A673 (cell line): ENCODE data around the gene PGC. TPM values are rescaled to one million over a fixed set of nuclear protein-coding genes. Genes with fewer than 3 reads are reported as not detected.

ENCODE experiments used
- BruUV-seq: library from RNA; stranded (reverse); fragments of 400-500 nt; replicated peaks from 2 replicates; lab custom pipeline; 2021; lab: Mats Ljungman, UMichigan
- CTCF ChIA-PET: fragments of 300-600 bp; sonication (Branson Sonifier 250); formaldehyde crosslinking; loops from one replicate; lab custom pipeline; 2022; ENCODE audit warnings: antibody characterized with exemption; lab: Charles Lee
- POLR2A ChIA-PET: fragments of 300-600 bp; sonication (Branson Sonifier 250); formaldehyde crosslinking; loops from one replicate; lab custom pipeline; 2022; ENCODE audit warnings: antibody characterized with exemption; ENCODE audit not compliant: low non-redundant PET; lab: Charles Lee
- DNase-seq: peaks from one replicate; pipeline ENCODE4 v3.0.0-alpha.2; 2015; ENCODE audit warnings: low spot score
- H3K27ac ChIP-seq: fragments of 200-600 bp; sonication (generic); 2 replicates; pipeline ENCODE4 v1.5.1; 2016; ENCODE audit warnings: mixed run types, low read depth, mild to moderate bottlenecking, mixed read lengths, antibody characterized with exemption, low read length; ENCODE audit not compliant: poor library complexity, severe bottlenecking
- H3K27me3 ChIP-seq: fragments of 200-600 bp; sonication (generic); replicated peaks from 2 replicates; pipeline ENCODE4 v1.6.1; 2017; ENCODE audit warnings: mixed run types, low read depth, mild to moderate bottlenecking, mixed read lengths, antibody characterized with exemption, low read length; ENCODE audit not compliant: insufficient read depth, poor library complexity
- H3K36me3 ChIP-seq: fragments of 200-600 bp; sonication (generic); 2 replicates; pipeline ENCODE4 v1.6.1; 2016; ENCODE audit warnings: mixed run types, mild to moderate bottlenecking, mixed read lengths, antibody characterized with exemption, low read length; ENCODE audit not compliant: insufficient read depth, poor library complexity, severe bottlenecking
- H3K4me1 ChIP-seq: fragments of 200-600 bp; sonication (generic); 2 replicates; pipeline ENCODE4 v1.6.1; 2017; ENCODE audit warnings: mixed run types, mild to moderate bottlenecking, mixed read lengths, antibody characterized with exemption, low read length; ENCODE audit not compliant: insufficient read depth, poor library complexity, severe bottlenecking
- H3K4me3 ChIP-seq: fragments of 200-600 bp; sonication (generic); 2 replicates; pipeline ENCODE4 v1.5.1; 2016; ENCODE audit warnings: low read depth, mixed run types, mild to moderate bottlenecking, mixed read lengths, low read length; ENCODE audit not compliant: poor library complexity, severe bottlenecking
- H3K9me3 ChIP-seq: fragments of 200-600 bp; sonication (generic); 2 replicates; pipeline ENCODE4 v1.6.1; 2016; ENCODE audit warnings: mixed run types, low read depth, mild to moderate bottlenecking, mixed read lengths, antibody characterized with exemption, low read length; ENCODE audit not compliant: poor library complexity, severe bottlenecking
- EZH2 ChIP-seq: fragments of 200-600 bp; sonication (generic); IDR thresholded peaks from 2 replicates; pipeline ENCODE4 v1.6.1; 2017; ENCODE audit warnings: borderline replicate concordance, low read depth, mild to moderate bottlenecking, mixed read lengths, antibody characterized with exemption, low read length; ENCODE audit not compliant: poor library complexity, severe bottlenecking
- intact Hi-C: fragments of 100-400 bp; cut with micrococcal nuclease; formaldehyde crosslinking; loops from one replicate; pipeline ENCODE4 v1.10.0; 2022; ENCODE audit not compliant: unreplicated experiment
- total RNA-seq: library from RNA; stranded (reverse); gene quantifications from 2 replicates; pipeline ENCODE4 v1.2.3, GENCODE V29; 2021
- TF ChIP-seq, protein P1 (sequence below): fragments of 300-800, 200-600 bp; sonication (generic); conservative IDR thresholded peaks from 2 replicates; pipeline ENCODE4 v1.5.1; 2017; ENCODE audit warnings: low read depth, mild to moderate bottlenecking, antibody characterized with exemption, low read length, moderate library complexity, mixed read lengths

Gene PGC
- total RNA-seq, 1 experiment from 2014 or later = not detected

GRCh38 chr6:41785254-41785653, 38.1 kb upstream of the PGC start:
- H3K27me3 ChIP-seq = no peaks in the 10 kb centered on the region
- peaks cover 14% of the 10 kb centered on the region for H3K36me3 ChIP-seq
- BruUV-seq = no TSS peak
- intact Hi-C loops = loop anchor here (5.0 kb wide), 2 partner anchors 152 to 1112 kb away; no protein-coding TSS in a partner anchor
- H3K9me3 ChIP-seq = no peaks in the 10 kb centered on the region
- ChIA-PET POLR2A (no interaction called here), CTCF (interaction anchor here (1.0 to 2.8 kb wide), 2 partner anchors 9 to 259 kb away, joined by 3 to 12 read pairs; no protein-coding TSS in a partner anchor)
- peaks cover 12% of the 10 kb centered on the region for H3K4me1 ChIP-seq
- H3K4me3 ChIP-seq = no peak overlapping the region
- TF ChIP-seq, protein P1, sequence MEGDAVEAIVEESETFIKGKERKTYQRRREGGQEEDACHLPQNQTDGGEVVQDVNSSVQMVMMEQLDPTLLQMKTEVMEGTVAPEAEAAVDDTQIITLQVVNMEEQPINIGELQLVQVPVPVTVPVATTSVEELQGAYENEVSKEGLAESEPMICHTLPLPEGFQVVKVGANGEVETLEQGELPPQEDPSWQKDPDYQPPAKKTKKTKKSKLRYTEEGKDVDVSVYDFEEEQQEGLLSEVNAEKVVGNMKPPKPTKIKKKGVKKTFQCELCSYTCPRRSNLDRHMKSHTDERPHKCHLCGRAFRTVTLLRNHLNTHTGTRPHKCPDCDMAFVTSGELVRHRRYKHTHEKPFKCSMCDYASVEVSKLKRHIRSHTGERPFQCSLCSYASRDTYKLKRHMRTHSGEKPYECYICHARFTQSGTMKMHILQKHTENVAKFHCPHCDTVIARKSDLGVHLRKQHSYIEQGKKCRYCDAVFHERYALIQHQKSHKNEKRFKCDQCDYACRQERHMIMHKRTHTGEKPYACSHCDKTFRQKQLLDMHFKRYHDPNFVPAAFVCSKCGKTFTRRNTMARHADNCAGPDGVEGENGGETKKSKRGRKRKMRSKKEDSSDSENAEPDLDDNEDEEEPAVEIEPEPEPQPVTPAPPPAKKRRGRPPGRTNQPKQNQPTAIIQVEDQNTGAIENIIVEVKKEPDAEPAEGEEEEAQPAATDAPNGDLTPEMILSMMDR = no peak
- no peak for TF ChIP-seq EZH2
- DNase-seq = no peak
- no peak overlapping the region for H3K27ac ChIP-seq

DNA sequence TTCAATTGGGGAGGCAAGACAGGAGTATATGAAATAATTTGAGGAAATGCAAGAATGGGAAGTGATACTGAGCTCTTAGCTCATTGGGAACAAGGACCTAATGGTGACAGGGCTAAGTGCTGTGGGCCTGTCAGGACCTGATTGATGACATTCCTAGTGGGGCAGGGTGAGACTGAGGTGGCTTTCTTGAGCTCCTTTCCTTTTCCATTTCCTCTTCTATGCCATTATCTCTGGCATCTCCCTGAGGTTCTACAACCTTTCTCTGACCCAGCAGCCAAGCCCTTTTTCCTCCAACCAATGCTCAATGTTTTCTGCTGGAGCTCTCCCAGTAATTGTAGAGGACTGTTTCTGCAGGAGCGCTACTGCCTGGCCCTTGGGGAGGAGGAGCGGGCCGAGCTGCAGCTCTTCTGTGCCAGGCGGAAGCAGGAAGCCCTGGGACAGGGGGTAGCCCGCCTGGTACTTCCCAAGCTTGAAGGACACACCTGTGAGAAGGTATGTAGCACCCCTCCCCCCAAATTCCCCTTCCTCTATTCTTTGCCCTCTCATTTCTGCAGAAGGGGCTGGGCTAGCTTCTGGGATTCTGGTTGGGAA, 37.5 kb upstream of the PGC start:
- peaks cover 12% of the 10 kb centered on the region for H3K4me1 ChIP-seq
- H3K36me3 ChIP-seq = peaks cover 9% of the 10 kb centered on the region
- H3K9me3 ChIP-seq = no peaks in the 10 kb centered on the region
- H3K27ac ChIP-seq = no peak overlapping the region
- CTCF ChIA-PET = no interaction called here
- TF ChIP-seq, protein P1 = no peak
- no peak for TF ChIP-seq EZH2
- DNase-seq = no peak
- intact Hi-C loops = loop anchor here (5.0 kb wide), 2 partner anchors 153 to 1113 kb away; no protein-coding TSS in a partner anchor
- H3K4me3 ChIP-seq = no peak overlapping the region
- no peaks in the 10 kb centered on the region for H3K27me3 ChIP-seq
- no TSS peak for BruUV-seq
- POLR2A ChIA-PET = no interaction called here

DNA sequence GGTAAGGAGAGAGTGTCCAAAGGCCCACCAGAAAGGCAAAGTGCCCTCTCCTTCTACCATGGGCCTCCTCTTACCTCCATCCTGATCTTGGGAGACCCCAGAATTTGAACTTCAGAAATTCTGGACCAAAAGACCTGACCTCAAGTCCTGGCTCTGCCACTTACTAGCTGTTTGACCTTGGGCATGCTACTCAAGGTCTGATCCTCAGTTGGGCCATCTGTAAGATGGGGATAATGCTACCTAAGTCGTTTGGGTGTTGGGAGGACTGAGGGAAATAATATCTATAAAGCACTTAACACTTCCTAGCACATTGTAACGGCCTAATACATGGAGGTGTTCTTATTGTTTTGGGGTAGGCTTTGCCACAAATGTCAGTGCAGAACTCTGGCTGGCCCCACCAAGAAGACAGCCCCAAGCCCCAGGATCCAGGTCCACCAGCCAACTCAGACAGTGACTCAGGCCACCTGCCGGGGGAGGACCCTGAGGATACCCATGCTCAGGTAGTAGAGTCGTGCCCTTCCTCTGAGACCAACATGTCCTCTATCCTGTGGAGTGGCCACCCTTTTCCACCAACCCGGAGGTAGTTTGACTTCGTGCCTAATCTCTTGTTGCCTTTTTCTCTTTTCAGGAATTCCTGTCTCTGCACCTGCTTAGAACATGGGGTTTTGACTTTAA, 36.0 kb upstream of the PGC start:
- POLR2A ChIA-PET = no interaction called here
- Histone ChIP-seq H3K9me3 (no peaks in the 10 kb centered on the region), H3K27me3 (no peaks in the 10 kb centered on the region)

More for the DNA sequence above, 36.0 kb upstream of the PGC start:
- CTCF ChIA-PET = no interaction called here
- H3K36me3 ChIP-seq = no peaks in the 10 kb centered on the region
- no TSS peak for BruUV-seq
- peaks cover 22% of the 10 kb centered on the region for H3K4me1 ChIP-seq
- no peak overlapping the region for H3K4me3 ChIP-seq
- no peak overlapping the region for H3K27ac ChIP-seq
- TF ChIP-seq, protein P1 = no peak
- no peak for TF ChIP-seq EZH2
- no peak for DNase-seq
- intact Hi-C loops = no loop called here
